ENCODE results near the gene KDM2A. TPM values are rescaled to one million over a fixed set of nuclear protein-coding genes. Genes with fewer than 3 reads are reported as not detected.

The KDM2A gene
- total and polyA plus RNA-seq, 2 of the 13 experiments (the other 11 are each of a cell fraction or from before 2014, with no cell fraction given), result 31.3 to 31.4 TPM

DNA sequence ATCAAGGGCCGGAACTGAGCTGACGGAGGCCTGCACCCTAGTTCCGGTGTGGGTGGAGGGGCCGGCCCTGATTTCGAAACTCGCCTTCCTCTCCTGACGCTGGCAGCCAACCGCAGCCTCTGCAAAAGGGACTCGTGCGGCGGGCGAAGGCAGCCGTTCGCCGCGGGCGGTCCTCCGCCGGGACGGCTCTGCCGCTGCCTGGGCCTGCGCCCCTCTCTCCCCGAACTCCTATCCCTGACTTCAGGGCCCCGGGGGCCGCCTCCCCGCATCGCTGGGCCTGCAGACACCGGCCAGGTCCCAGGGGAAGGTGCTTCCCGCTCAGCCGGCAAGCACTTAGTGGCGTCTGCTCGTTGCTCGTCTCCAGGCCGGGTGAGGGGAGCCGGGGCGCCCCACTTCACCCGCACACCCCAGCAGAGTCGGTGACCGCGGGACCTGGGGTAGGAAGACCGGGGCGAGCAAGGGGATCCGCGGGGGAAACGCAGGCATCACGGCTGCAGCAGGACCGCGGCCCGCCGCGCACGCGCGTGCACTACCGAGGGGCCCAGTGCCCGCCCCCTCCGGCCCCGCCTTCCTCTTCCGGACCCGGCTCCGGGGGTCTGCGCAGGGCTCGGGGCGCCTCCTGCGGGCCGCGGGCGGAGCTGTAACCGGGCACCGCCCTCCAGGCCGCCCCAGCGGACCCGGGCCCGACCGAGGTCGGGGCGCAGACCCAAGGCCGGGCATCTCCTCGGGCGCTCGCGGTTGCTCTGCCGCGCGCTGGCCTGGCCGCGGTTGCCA is 169.6 kb downstream of the KDM2A start (continued):
- TF ChIP-seq GTF3A (CRISPR knock-in tag; conservative IDR thresholded peaks at IDR 0.05) (peak; percentile 80; the same call in 1 of the 2 replicates), ZNF230 (CRISPR knock-in tag; IDR thresholded peaks at IDR 0.05) (peak; percentile 97; the same call in 1 of the 2 replicates), TBL1XR1 (IDR thresholded peaks at IDR 0.05; ENCODE audit: borderline replicate concordance, low read length, partially characterized antibody) (no peak), MBNL3 (CRISPR knock-in tag; conservative IDR thresholded peaks at IDR 0.05) (no peak), RAD51 (IDR thresholded peaks at IDR 0.05; ENCODE audit: borderline replicate concordance) (no peak), GABPA (IDR thresholded peaks at IDR 0.05; ENCODE audit: low read depth, low read length) (no peak), GABPA (CRISPR knock-in tag; IDR thresholded peaks at IDR 0.05; ENCODE audit: low read depth) (peak; percentile 92), MAFK (conservative IDR thresholded peaks at IDR 0.05 in 1 of 2, IDR thresholded peaks at IDR 0.05 in 1 of 2; ENCODE audit: low read length in 2 of 2) (no peak), KAT2B (IDR thresholded peaks at IDR 0.05; ENCODE audit: borderline replicate concordance, low read depth, low read length) (no peak), CHD2 (IDR thresholded peaks at IDR 0.05; ENCODE audit: low read depth, low read length) (no peak), NR1H2 (CRISPR knock-in tag; IDR thresholded peaks at IDR 0.05; ENCODE audit: borderline replicate concordance, low read depth) (no peak; the same call in 1 of the 2 replicates), PTBP1 (IDR thresholded peaks at IDR 0.05; ENCODE audit: low read depth, low read length, poor library complexity, severe bottlenecking) (peak; percentile 46), NRL (CRISPR knock-in tag; IDR thresholded peaks at IDR 0.05; ENCODE audit: borderline replicate concordance) (peak; percentile 5; the same call in 1 of the 2 replicates), SYNCRIP (IDR thresholded peaks at IDR 0.05; ENCODE audit: insufficient read depth, low read depth, low read length) (no peak), PHF21A (CRISPR knock-in tag; IDR thresholded peaks at IDR 0.05) (peak; percentile 62), ZNF747 (CRISPR knock-in tag; IDR thresholded peaks at IDR 0.05; ENCODE audit: borderline replicate concordance) (peak; percentile 51; the same call in 1 of the 2 replicates), ZBTB38 (CRISPR knock-in tag; IDR thresholded peaks at IDR 0.05) (peak; percentile 8; the same call in 1 of the 2 replicates), ZNF30 (CRISPR knock-in tag; IDR thresholded peaks at IDR 0.05) (no peak), ZFP36L2 (CRISPR knock-in tag; IDR thresholded peaks at IDR 0.05) (no peak), ZNF496 (CRISPR knock-in tag; IDR thresholded peaks at IDR 0.05; ENCODE audit: insufficient replicate concordance) (no peak), FLYWCH1 (CRISPR knock-in tag; IDR thresholded peaks at IDR 0.05) (no peak), SPEN (CRISPR knock-in tag; IDR thresholded peaks at IDR 0.05; ENCODE audit: low read depth) (peak; percentile 86; the same call in 1 of the 2 replicates)
- TF ChIP-seq, protein P1, sequence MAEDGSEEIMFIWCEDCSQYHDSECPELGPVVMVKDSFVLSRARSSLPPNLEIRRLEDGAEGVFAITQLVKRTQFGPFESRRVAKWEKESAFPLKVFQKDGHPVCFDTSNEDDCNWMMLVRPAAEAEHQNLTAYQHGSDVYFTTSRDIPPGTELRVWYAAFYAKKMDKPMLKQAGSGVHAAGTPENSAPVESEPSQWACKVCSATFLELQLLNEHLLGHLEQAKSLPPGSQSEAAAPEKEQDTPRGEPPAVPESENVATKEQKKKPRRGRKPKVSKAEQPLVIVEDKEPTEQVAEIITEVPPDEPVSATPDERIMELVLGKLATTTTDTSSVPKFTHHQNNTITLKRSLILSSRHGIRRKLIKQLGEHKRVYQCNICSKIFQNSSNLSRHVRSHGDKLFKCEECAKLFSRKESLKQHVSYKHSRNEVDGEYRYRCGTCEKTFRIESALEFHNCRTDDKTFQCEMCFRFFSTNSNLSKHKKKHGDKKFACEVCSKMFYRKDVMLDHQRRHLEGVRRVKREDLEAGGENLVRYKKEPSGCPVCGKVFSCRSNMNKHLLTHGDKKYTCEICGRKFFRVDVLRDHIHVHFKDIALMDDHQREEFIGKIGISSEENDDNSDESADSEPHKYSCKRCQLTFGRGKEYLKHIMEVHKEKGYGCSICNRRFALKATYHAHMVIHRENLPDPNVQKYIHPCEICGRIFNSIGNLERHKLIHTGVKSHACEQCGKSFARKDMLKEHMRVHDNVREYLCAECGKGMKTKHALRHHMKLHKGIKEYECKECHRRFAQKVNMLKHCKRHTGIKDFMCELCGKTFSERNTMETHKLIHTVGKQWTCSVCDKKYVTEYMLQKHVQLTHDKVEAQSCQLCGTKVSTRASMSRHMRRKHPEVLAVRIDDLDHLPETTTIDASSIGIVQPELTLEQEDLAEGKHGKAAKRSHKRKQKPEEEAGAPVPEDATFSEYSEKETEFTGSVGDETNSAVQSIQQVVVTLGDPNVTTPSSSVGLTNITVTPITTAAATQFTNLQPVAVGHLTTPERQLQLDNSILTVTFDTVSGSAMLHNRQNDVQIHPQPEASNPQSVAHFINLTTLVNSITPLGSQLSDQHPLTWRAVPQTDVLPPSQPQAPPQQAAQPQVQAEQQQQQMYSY (CRISPR knock-in tag; IDR thresholded peaks at IDR 0.05), result 0 out of 2 replicates have a peak, but pooled peaks have one; percentile 52
- TF ChIP-seq, protein P2, sequence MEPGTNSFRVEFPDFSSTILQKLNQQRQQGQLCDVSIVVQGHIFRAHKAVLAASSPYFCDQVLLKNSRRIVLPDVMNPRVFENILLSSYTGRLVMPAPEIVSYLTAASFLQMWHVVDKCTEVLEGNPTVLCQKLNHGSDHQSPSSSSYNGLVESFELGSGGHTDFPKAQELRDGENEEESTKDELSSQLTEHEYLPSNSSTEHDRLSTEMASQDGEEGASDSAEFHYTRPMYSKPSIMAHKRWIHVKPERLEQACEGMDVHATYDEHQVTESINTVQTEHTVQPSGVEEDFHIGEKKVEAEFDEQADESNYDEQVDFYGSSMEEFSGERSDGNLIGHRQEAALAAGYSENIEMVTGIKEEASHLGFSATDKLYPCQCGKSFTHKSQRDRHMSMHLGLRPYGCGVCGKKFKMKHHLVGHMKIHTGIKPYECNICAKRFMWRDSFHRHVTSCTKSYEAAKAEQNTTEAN (CRISPR knock-in tag; conservative IDR thresholded peaks at IDR 0.05), result peak; percentile 75
